CD14-positive monocyte (primary cell): Measurements from ENCODE around the gene TNRC6A. TPM values are rescaled to one million over a fixed set of nuclear protein-coding genes. Genes with fewer than 3 reads are reported as not detected.
"Not testable (repeated sequence)": the region's sequence is repeated elsewhere in the genome, so short reads cannot be mapped to it uniquely, and the experiment has no call there.

Source experiments
- DNase-seq, 3 donors: peaks; one replicate each; pipeline ENCODE4 v3.0.0-alpha.2; 2011 to 2022
- H2AFZ ChIP-seq: 2 replicates; pipeline ENCODE4 v1.6.0; 2012; ENCODE audit warnings: mild to moderate bottlenecking, low read depth, low read length, inconsistent platforms; ENCODE audit not compliant: insufficient read depth, poor library complexity, severe bottlenecking
- H3K27ac ChIP-seq, 2 donors: 1 replicate in 1 of 2; 2 replicates in 1 of 2; pipeline ENCODE4 v1.5.1; 2012 to 2013; ENCODE audit warnings: low read length in 2 of 2, control low read depth in 1 of 2, inconsistent platforms in 1 of 2, low read depth in 1 of 2, mild to moderate bottlenecking in 1 of 2
- H3K27me3 ChIP-seq, 2 donors: one replicate each; pipeline versions ENCODE4 v1.6.0 to v1.6.1; 2011 to 2013; ENCODE audit warnings: low read length in 2 of 2; ENCODE audit not compliant: control insufficient read depth in 2 of 2, insufficient read depth in 2 of 2
- H3K36me3 ChIP-seq, 2 donors: replicated peaks in 1 of 2; 1 replicate in 1 of 2; 2 replicates in 1 of 2; pipeline versions ENCODE4 v1.5.1 to v1.6.1; 2012 to 2013; ENCODE audit warnings: low read length in 2 of 2, control low read depth in 1 of 2, inconsistent platforms in 1 of 2, mild to moderate bottlenecking in 1 of 2; ENCODE audit not compliant: insufficient read depth in 2 of 2, control insufficient read depth in 1 of 2
- H3K4me1 ChIP-seq, 2 donors: 1 replicate in 1 of 2; 2 replicates in 1 of 2; pipeline versions ENCODE4 v1.5.1 to v1.6.1; 2012 to 2013; ENCODE audit warnings: low read length in 2 of 2, control low read depth in 1 of 2, inconsistent platforms in 1 of 2, mild to moderate bottlenecking in 1 of 2, moderate library complexity in 1 of 2; ENCODE audit not compliant: insufficient read depth in 2 of 2, control insufficient read depth in 1 of 2
- H3K4me2 ChIP-seq: replicated peaks from 2 replicates; pipeline ENCODE3; 2012; ENCODE audit warnings: low read length, moderate library complexity, mild to moderate bottlenecking; ENCODE audit not compliant: poor library complexity, severe bottlenecking; ENCODE audit errors: extremely low read depth
- H3K4me3 ChIP-seq, 3 experiments: fragments of 200-600 bp in 1 of 3; sonication (generic) in 1 of 3; replicated peaks in 1 of 3; 1 replicate in 2 of 3; 2 replicates in 1 of 3; pipeline ENCODE4 v1.5.1; 2011 to 2013; ENCODE audit warnings: low read length in 3 of 3, mild to moderate bottlenecking in 3 of 3, control low read depth in 2 of 3, low read depth in 2 of 3, inconsistent platforms in 1 of 3, moderate library complexity in 1 of 3
- H3K79me2 ChIP-seq: 2 replicates; pipeline ENCODE4 v1.6.0; 2012; ENCODE audit warnings: mild to moderate bottlenecking, control low read depth, inconsistent platforms, low read length, moderate library complexity; ENCODE audit not compliant: insufficient read depth
- H3K9ac ChIP-seq: 2 replicates; pipeline ENCODE4 v1.6.0; 2017; ENCODE audit warnings: low read length, mild to moderate bottlenecking; ENCODE audit not compliant: insufficient read depth, poor library complexity, severe bottlenecking
- H3K9me3 ChIP-seq, 2 donors: replicated peaks in 1 of 2; 1 replicate in 1 of 2; 2 replicates in 1 of 2; pipeline versions ENCODE4 v1.5.1 to v1.6.1; 2012 to 2013; ENCODE audit warnings: low read length in 2 of 2, control low read depth in 1 of 2; ENCODE audit not compliant: control insufficient read depth in 1 of 2, insufficient read depth in 1 of 2
- H4K20me1 ChIP-seq: 2 replicates; pipeline ENCODE4 v1.6.0; 2012; ENCODE audit warnings: mild to moderate bottlenecking, low read length, control low read depth, moderate library complexity; ENCODE audit not compliant: insufficient read depth
- H3K27ac Mint-ChIP-seq, 7 donors: one replicate each; pipeline ENCODE4 v1.8.0; 2020; ENCODE audit warnings: mild to moderate bottlenecking in 7 of 7, mixed read lengths in 7 of 7, moderate library complexity in 6 of 7, inconsistent platforms in 2 of 7
- H3K27me3 Mint-ChIP-seq, 3 donors: one replicate each; pipeline ENCODE4 v1.8.0; 2021 to 2022; ENCODE audit warnings: low read depth in 3 of 3, mild to moderate bottlenecking in 3 of 3, mixed read lengths in 3 of 3, moderate library complexity in 3 of 3, inconsistent platforms in 1 of 3
- H3K36me3 Mint-ChIP-seq, 2 donors: one replicate each; pipeline ENCODE4 v1.8.0; 2020; ENCODE audit warnings: mixed read lengths in 2 of 2, inconsistent platforms in 1 of 2, mild to moderate bottlenecking in 1 of 2
- H3K4me1 Mint-ChIP-seq: one replicate; pipeline ENCODE4 v1.8.0; 2020; ENCODE audit warnings: mild to moderate bottlenecking, mixed read lengths
- H3K4me3 Mint-ChIP-seq, 2 donors: one replicate each; pipeline ENCODE4 v1.8.0; 2020; ENCODE audit warnings: mild to moderate bottlenecking in 2 of 2, mixed read lengths in 2 of 2, moderate library complexity in 1 of 2
- H3K9me3 Mint-ChIP-seq, 7 donors: one replicate each; pipeline ENCODE4 v1.8.0; 2020 to 2022; ENCODE audit warnings: mixed read lengths in 7 of 7, mild to moderate bottlenecking in 6 of 7, moderate library complexity in 6 of 7, inconsistent platforms in 2 of 7
- CTCF ChIP-seq: fragments of 200-600 bp; IDR thresholded peaks from one replicate; pipeline ENCODE4 v1.8.0; 2022; ENCODE audit warnings: antibody characterized with exemption, mild to moderate bottlenecking
- WGBS: methylation state at CpG from one replicate; pipeline ENCODE4 v1.1.5; 2013; ENCODE audit warnings: missing lambda C conversion rate; ENCODE audit not compliant: insufficient coverage; 5-methylcytosine and 5-hydroxymethylcytosine counted together
- intact Hi-C, 2 donors: fragments of 100-400 bp; cut with micrococcal nuclease; formaldehyde crosslinking; loops; one replicate each; pipeline versions ENCODE4 v1.15.0 to v1.15.1; 2023
- polyA plus RNA-seq, 3 donors: library from polyadenylated mRNA; depleted of rRNA in 1 of 3; unstranded in 2 of 3; stranded (reverse) in 1 of 3; fragments of 300-500 nt in 2 of 3; fragments of >200 nt in 1 of 3; fragmentation: Illumina TruSeq in 2 of 3; gene quantifications; 1 replicate in 2 of 3; 2 replicates in 1 of 3; pipeline ENCODE4 v1.2.3, GENCODE V29; 2012 to 2021

TNRC6A gene
- polyA plus RNA-seq, 3 donors = 3.3 to 36.1 (median 4.0) TPM

DNA sequence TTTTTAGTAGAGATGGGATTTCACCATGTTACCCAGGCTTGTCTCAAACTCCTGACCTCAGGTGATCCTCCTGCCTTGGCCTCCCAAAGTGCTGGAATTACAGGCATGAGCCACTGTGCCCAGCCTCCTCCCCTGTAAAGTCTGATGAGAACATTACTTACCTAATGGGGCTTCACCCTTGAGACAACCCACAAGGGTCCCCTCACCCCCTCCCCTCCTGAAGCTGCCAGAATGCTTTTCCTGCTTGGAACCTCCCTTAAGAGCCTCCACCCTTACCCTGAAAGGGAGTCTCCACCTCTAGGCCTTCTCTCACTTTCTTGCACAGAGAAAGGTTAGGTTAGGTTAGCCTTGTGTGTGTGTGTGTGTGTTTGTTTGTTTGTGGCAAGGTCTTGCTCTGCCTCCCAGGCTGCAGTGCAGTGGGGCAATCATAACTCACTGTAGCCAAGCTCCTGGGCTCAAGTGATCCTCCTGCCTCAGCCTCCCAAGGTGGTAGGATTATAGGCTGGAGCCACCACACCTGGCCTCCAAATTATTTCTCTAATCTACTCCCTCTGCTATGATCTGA lies 125.2 kb downstream of the TNRC6A start:
- no peak overlapping the region for H3K4me3 ChIP-seq
- intact Hi-C loops = no loop called here
- no peaks in the 10 kb centered on the region for H3K4me1 ChIP-seq
- no peaks in the 10 kb centered on the region for H3K9me3 Mint-ChIP-seq
- no peak overlapping the region for H3K9ac ChIP-seq
- H3K4me3 Mint-ChIP-seq = no peak overlapping the region
- no peak for TF ChIP-seq CTCF
- H3K9me3 ChIP-seq = no peaks in the 10 kb centered on the region
- H2AFZ ChIP-seq = no peak overlapping the region
- H3K27ac ChIP-seq = no peak overlapping the region
- H3K4me1 Mint-ChIP-seq = no peaks in the 10 kb centered on the region
- H3K79me2 ChIP-seq = no peaks in the 10 kb centered on the region
- DNase-seq = no peak
- no peak overlapping the region for H3K4me2 ChIP-seq
- H3K27ac Mint-ChIP-seq = no peak overlapping the region
- no peaks in the 10 kb centered on the region for H3K27me3 ChIP-seq
- H3K36me3 Mint-ChIP-seq = no peaks in the 10 kb centered on the region
- no peaks in the 10 kb centered on the region for H3K36me3 ChIP-seq
- H4K20me1 ChIP-seq = no peaks in the 10 kb centered on the region
- peaks cover 0 to 10% (median 2%) of the 10 kb centered on the region in 3 donors for H3K27me3 Mint-ChIP-seq

DNA sequence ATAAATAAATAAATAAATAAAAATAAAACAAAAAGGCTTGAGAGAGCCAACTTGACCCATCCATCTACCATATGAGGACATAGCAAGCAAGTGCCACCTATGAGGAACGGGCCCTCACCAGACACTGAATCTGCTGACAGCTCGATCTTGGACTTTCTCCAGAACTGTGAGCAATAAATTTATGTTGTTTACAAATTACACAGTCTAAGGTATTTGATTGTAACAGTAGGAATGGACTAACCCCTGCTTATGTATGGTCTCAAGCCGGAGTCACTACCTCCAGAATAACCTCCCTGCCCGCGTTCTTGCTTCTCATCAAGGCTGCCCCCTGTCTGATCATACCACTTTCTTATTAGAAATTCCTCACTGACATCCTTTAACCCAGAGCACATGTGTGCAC lies 126.2 kb downstream of the TNRC6A start:
- DNase-seq = no peak
- no peak overlapping the region for H3K4me2 ChIP-seq
- H3K27me3 ChIP-seq = no peaks in the 10 kb centered on the region
- intact Hi-C loops = no loop called here
- TF ChIP-seq CTCF = no peak
- no peak overlapping the region for H2AFZ ChIP-seq
- no peaks in the 10 kb centered on the region for H3K79me2 ChIP-seq
- H3K9me3 ChIP-seq = no peaks in the 10 kb centered on the region
- Mint-ChIP-seq H3K4me1 (no peaks in the 10 kb centered on the region), H3K27ac (no peak overlapping the region), H3K36me3 (no peaks in the 10 kb centered on the region), H3K9me3 (no peaks in the 10 kb centered on the region), H3K4me3 (no peak overlapping the region), H3K27me3 (peaks cover 0 to 10% (median 2%) of the 10 kb centered on the region in 3 donors)
- no peak overlapping the region for H3K4me3 ChIP-seq
- H3K4me1 ChIP-seq = no peaks in the 10 kb centered on the region
- WGBS = no CpG with 5 or more reads among the region's 5 CpGs
- H3K27ac ChIP-seq = no peak overlapping the region
- no peaks in the 10 kb centered on the region for H4K20me1 ChIP-seq
- no peaks in the 10 kb centered on the region for H3K36me3 ChIP-seq
- no peak overlapping the region for H3K9ac ChIP-seq

DNA sequence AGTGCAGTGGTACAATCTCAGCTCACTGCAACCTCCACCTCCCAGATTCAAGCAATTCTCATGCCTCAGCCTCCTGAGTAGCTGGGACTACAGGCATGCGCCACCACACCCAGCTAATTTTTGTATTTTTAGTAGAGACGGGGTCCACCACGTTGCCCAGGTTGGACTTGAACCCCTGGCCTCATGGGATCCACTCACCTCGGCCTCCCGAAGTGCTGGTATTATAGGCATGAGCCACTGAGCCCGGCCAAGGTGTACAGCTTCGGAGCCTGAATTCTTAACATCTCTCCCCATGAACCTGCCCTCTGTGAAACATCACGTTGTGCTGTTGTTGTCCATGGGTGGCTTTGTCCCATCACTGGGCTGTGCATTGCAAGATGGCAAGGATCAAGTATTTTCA lies 127.4 kb downstream of the TNRC6A start:
- 88% methylated on average over 5 of the region's 8 CpGs for WGBS
- H3K9me3 ChIP-seq, H3K4me2 ChIP-seq, H3K4me3 Mint-ChIP-seq, H3K36me3 Mint-ChIP-seq, H3K36me3 ChIP-seq, H3K27me3 Mint-ChIP-seq, H3K4me1 Mint-ChIP-seq, intact Hi-C loops, H2AFZ ChIP-seq, DNase-seq, H3K9ac ChIP-seq, H3K4me1 ChIP-seq, H3K27ac ChIP-seq, H3K9me3 Mint-ChIP-seq, H3K27me3 ChIP-seq, H3K27ac Mint-ChIP-seq, H3K79me2 ChIP-seq, H3K4me3 ChIP-seq, H4K20me1 ChIP-seq: not testable (repeated sequence)
